ENCODE data around the gene POMT2.
"Not testable (repeated sequence)": the region's sequence is repeated elsewhere in the genome, so short reads cannot be mapped to it uniquely, and the experiment has no call there.

The POMT2 gene, protein sequence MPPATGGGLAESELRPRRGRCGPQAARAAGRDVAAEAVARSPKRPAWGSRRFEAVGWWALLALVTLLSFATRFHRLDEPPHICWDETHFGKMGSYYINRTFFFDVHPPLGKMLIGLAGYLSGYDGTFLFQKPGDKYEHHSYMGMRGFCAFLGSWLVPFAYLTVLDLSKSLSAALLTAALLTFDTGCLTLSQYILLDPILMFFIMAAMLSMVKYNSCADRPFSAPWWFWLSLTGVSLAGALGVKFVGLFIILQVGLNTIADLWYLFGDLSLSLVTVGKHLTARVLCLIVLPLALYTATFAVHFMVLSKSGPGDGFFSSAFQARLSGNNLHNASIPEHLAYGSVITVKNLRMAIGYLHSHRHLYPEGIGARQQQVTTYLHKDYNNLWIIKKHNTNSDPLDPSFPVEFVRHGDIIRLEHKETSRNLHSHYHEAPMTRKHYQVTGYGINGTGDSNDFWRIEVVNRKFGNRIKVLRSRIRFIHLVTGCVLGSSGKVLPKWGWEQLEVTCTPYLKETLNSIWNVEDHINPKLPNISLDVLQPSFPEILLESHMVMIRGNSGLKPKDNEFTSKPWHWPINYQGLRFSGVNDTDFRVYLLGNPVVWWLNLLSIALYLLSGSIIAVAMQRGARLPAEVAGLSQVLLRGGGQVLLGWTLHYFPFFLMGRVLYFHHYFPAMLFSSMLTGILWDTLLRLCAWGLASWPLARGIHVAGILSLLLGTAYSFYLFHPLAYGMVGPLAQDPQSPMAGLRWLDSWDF

DNA sequence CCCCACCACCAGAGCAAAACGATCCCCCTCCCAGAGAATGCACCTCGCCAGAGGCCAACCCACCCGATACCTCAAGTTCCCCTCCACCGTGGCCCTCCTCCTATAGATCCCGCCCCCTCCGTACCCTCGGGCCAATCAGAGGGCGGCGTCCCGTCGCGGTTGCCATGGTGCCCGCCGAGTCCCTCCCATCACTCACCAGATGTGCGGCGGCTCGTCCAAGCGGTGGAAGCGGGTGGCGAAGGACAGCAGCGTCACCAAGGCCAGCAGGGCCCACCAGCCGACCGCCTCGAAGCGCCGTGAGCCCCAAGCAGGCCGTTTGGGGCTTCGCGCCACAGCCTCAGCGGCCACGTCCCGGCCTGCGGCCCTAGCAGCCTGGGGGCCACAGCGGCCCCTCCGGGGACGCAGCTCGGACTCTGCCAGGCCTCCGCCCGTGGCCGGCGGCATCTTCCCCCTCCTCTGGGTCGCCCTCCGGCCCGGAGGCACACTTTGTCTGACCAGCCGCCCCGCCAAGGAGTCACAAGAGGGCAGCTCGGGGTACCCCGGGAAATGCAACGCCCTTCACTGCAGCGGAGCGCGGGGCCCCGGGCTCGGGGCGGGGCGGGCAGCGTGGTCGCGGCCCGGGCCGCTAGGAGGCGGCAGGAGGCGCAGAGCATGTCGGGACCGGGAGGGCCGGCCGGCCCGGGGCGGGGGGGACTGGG, at the start of gene POMT2:
TSS of gene POMT2 (minus strand) at position 646 of the 698 bp plus-strand sequence. CDS start at position 444, 202 bp downstream.
- peak; percentile 84 for DNase-seq (ENCODE audit: low read depth)

DNA sequence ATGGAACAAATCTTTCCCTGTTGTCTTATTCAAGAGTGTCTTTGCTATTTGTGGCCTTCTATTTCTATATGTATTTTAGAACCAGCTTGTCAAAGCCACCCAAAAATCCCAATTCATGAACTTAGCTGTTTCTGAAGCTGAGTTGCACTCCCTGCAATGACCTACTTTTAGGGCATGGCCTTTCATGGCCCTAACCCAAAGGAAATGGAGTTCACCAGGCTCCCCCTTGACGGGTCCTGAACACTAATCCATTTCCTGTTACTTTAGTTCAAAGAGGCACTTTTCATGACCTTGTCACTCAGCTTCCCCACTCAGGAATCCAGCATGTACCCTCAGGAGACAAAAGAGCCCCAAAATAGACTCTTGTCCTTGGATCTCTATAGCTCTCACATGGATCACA, 48.6 kb upstream of the POMT2 start:
- DNase-seq (ENCODE audit: low read depth) = no peak

DNA sequence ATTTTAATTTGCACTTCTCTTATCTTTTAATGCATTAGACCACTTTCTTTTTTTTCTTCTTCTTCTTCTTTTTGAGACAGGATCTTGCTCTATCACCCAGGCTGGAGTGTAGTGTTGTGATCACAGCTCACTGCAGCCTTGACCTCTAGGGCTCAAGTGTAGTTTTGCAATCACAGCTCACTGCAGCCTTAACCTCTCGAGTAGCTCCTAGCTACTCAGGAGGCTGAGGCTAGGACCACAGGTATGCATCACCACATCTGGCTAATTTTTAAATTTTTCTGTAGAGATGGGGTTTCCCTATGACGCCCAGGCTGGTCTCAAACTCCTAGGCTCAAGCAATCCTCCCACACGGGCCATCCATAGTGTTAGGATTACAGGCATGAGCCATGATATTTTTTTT, 43.5 kb upstream of the POMT2 start:
- DNase-seq (ENCODE audit: low read depth) = no peak

DNA sequence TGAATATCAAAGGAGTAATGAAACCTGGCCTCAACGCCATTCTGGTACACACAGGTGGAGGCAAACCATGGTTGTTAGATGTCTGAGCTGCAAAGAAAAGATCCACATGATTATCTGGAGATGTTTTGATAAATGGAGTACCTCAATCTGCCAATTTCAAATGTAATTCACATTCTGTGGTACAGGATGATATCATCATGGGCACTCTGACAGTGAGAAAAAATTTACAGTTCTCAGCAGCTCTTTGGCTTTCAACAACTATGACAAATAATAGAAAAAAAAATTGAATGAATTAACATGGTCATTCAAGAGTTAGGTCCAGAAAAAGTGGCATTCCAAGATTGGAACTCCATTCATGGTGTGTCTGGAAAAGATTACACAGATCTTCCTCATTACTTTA, 38.9 kb upstream of the POMT2 start:
- DNase-seq (ENCODE audit: low read depth) = no peak

DNA sequence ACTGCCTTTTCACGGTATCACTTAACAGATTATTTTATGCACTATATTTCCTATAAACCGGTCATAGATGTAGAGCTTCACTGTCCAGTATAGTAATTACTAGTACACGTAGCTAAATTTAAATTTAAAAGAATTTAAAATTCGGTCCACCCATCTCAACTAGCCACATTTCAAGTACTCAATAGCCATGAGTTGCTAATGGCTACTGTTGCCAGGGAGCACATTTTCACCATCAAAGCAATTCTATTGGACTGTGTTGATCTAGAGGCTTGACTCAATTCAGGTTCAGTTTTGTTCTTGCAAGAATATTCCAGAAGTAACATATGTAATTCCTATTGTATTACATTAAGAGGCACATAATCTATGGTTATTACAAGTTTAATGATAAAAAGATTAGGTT, 36.2 kb upstream of the POMT2 start:
- DNase-seq (ENCODE audit: low read depth) = no peak

DNA sequence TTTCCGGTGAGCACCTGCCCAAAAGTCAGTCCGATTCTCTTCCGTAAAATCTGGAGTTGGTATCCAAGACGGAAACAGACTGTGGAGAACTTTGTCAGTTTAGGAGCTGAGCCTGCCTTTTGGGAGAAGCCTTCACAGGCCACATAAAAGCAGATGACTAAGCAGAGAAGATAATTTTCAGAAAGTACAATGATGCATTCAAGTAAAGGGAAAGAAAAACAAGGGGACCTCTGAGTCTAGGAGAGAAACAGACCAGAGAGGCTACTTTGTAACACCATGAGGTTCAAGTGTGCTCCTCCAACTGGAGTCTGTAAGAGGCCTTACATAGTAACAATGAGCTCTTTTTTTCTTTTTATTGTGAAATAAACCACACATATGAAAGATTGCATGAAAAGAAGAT, 35.1 kb upstream of the POMT2 start:
- DNase-seq (ENCODE audit: low read depth) = no peak

DNA sequence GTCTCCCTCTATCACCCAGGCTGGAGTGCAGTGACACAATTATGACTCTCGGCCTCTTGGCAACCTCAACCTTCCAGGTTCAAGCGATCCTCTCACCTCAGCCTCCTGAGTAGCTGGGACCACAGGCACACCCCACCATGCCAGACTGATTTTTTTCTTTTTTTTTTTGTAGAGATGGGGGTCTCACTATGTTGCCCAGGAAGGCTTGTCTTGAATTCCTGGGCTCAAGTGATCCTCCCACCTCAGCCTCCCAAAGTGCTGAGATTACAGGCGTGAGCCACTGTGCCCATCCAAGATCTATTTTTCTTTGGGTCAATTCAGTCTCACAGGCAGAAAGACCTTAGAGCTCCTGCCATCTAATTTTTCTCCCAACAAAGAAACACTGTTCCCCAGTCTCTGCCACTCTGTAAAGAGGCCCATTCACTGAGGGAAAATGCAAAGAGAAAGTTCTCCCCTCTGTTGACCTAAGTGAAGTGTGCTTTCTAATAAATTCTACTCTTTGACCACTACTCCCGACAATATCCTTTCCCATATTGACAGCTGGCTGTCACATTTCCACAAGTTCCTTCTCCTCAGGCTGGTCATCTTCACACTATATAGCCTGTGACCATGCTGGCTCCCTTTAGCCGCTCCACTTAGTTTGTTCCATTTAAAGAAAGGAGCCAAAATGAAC, 32.9 kb upstream of the POMT2 start:
- DNase-seq (ENCODE audit: low read depth) = no peak

DNA sequence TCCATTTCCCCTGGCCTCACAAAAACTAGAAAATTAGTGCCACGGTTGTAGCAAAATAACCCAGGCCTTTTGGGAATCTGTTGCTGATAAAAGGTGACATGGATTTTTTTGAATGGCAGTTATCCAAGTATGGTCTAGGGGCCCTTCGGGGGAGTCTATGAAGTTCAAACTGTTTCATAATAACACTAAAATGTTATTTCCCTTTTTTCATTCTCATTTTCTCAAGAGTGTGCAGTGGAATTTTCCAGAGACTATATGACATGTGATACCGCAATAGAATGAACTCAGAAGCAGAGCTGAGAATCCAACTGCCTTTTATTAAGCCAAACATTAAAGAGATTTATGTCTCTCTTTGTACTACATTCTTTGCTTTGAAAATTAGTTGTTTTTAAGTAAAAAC, 27.1 kb upstream of the POMT2 start:
- DNase-seq (ENCODE audit: low read depth) = no peak

DNA sequence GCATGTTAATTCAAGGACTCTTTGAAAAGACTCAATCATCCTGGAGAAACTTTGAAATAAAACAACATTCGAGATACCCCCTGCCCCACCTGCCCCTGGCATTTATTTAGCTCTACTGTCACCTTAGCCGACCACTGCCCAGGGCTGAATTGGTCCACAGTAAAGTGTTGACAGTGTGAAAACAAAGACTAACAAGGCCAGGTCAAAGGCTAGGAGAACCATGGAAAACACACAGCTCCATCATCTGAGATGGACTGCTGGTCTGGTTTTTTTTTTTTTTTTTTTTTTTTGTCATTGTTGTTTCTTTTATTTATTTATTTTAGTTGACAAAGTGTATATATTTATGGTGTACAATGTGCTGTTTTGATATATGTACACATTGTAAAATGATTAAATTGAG, 25.8 kb upstream of the POMT2 start:
- DNase-seq (ENCODE audit: low read depth) = no peak

DNA sequence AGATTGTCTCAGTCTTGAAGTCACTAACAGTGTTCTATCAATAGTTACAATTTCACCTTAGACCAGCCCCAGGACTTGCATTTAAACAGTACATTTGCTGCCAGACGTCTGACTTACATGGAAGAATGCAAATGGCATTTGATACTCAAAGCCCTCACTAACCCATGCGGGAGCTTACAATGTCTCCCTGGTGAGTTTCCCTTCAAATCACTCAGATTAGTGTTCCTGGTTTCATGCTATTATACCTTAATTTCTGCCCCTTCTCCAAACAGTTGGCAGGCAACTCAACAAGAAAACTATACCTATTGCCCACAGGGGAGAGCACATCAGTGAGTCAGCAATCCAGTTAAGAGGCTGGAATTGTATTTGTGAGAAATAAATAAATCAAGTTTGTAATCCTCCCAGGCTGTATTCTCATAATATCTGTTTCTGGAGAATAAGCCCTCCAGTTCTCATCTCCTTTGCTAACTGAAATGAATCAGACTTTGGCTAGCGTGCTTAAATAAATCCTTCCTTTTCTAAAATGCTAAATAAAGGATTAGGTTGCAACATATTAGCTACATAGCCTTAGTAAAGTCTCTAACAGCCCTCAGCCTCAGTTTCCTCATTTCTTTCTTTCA, 23.8 kb upstream of the POMT2 start:
- no peak for DNase-seq (ENCODE audit: low read depth)

DNA sequence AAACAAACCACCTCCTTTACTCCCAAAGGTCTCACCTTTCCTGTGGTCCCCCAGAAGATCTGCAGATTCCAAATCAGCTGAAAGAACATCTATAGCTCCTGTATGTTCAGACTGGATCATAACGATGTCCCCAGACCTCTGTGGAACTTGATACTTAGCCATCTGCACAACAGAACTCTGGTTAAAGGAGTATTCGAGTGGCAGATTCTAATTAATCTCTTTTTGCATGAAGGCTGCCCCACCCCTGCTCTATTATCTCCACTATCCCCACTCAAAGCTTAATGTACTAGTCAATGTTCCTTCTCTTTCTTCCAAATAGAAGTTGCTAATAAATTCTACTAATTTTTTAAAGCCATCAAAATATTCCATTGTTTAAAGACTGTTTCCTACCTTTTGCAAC, 23.0 kb upstream of the POMT2 start:
- DNase-seq (ENCODE audit: low read depth) = no peak

DNA sequence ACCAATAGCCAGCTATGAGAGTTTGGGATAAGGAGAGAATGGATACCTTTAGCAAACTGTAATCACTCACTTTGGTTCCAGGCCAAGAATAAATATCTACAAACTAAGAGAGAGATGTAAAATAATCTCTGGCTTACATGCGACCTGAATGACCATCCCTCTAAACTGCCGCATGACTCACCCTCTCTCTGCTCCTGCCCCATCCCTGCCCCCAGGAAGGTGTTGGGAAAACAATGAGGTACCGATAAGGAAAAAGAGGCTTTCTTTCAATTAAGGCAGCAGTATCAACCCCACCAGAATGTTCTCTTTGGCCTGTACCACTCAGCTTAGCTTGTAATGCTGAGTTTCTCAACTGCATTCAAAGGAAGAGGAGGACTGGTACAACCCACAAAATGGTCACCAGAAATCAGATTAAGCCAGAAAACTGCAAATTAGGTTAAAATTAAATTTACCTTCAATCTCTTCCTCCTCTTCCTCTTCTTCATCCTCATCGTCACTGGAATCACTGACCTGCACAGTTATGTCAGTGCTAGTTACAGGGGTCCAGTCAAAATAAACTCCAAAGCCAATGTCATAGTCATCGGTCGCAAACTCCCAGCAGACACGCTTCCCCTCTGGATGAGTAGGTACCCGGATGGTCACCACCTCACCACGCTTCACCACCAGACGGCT, 22.2 kb upstream of the POMT2 start:
- DNase-seq (ENCODE audit: low read depth) = no peak

DNA sequence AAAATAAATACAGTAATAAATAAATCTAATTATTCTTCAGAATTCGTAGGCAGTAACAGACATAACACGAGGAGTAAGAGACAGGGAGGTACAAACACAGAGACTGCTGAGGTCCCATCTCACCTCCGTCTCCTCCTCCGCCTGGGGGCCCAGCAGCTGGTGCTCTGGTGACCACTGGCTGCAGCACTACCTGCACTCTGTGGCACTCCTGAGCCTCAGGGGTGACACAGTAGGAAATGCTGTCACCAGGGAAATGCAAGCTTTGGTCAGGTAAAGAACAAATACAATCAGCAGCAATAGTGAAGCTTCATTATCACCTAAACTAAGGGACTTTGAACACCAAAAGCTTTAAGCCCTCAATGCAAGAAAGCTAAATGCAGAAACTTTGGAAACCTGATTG, 19.7 kb upstream of the POMT2 start:
- no peak for DNase-seq (ENCODE audit: low read depth)

DNA sequence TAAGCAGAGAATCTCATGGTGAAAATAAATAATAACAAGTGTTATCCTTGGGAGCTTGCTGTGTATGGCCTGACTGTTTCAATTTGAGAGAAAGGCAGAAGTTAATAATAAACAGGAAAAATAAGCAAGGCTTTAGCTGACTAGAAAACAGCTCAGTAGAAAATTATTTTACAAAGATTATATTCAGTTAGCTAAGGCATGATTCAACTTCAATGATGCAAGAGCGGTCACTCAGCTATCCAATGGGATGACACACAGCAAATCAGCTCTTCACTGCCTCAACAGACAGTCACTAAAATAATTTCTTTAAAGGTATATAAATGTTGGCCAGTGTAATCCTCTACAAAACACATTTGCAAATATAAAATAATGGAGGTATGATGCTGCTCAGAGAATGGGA, 18.7 kb upstream of the POMT2 start:
- DNase-seq (ENCODE audit: low read depth) = no peak

DNA sequence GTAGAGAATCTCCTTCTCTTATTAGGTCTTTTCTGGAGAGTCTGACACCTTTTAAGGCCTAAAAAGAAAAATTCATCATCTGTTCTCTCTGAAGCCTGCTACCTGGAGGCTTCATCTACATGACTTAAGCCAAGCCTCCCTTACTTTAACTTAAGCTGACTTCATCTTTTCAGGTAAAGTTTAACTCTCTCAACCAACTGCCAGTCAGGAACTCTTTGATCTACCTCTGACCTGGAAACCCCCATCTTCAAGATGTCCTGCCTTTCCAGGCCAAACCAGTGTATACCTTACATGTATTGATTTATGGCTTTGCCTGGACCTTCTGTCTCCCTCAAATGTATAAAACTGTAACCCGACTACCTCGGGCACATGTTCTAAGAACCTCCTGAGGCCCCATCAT, 17.6 kb upstream of the POMT2 start:
- no peak for DNase-seq (ENCODE audit: low read depth)

DNA sequence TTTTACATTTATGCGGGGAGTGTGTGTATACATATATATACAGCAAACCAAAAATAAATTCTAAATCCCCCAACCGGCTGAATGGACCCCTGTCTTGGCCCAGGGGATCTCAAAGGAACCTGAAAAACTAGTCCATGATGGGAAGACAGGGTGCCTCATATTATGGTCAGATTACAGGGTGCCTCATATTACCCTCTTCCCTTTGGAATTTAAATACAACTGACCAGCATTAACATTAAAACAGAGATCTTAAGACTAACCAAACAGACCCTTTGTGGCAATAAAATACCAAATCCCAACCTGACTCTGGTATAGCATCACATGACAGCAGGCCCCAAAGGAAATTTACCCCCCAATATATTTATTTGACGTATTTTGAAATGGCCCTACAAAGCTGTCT, 17.2 kb upstream of the POMT2 start:
- DNase-seq (ENCODE audit: low read depth) = no peak

DNA sequence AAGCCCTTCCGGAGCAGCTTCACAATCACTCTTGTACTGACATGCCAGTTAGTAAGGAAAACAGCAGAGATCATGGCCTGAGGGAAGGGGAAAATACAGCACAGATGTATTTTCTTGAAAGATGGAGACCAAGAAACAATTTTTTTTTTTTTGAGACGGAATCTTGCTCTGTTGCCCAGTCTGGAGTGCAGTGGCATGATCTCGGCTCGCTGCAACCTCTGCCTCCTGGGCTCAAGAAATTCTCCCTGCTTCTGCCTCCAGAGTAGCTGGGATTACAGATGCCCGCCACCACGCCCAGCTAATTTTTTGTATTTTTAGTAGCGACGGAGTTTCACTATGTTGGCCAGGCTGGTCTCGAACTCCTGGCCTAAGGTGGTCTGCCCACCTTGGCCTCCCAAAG, 16.6 kb upstream of the POMT2 start:
- DNase-seq (ENCODE audit: low read depth) = not testable (repeated sequence)

DNA sequence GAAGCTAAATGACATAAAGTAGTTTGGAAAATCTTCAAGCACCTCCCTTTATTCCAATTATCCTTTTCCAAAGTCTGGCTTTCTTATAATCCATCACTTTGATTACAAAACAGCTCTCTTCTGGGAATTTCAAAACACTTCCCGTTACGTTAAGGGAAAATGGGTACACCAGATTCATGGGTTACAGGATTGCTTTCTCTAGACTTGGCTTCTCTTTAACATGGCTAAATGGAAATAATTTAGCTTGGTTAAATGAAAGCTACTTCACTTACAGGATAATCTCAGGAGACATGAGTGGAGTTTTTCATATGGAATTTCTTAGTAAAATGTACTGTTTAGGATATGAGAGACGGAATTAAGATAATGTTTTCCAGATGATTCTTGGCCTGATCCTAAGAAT, 14.9 kb upstream of the POMT2 start:
- DNase-seq (ENCODE audit: low read depth) = no peak

DNA sequence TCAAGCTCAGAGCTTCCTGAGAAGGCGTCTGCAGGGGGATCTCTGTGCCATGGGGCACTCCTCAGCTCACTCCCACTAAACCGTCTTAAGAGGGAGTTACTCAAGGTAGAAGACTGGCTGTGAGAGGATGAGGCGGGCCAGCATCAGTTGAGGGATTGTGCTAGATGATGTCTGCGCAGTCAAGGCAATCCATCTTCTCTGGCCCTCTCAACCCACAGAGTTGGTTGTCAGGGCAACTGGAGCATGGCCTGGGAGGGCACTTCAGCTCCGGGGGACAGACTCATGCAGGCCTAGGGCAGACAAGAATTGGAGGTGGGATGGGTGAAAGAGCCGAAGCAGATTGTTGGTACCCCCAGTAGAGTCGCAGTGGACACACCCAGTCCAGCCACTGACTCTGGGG, 9.2 kb upstream of the POMT2 start:
- no peak for DNase-seq (ENCODE audit: low read depth)

DNA sequence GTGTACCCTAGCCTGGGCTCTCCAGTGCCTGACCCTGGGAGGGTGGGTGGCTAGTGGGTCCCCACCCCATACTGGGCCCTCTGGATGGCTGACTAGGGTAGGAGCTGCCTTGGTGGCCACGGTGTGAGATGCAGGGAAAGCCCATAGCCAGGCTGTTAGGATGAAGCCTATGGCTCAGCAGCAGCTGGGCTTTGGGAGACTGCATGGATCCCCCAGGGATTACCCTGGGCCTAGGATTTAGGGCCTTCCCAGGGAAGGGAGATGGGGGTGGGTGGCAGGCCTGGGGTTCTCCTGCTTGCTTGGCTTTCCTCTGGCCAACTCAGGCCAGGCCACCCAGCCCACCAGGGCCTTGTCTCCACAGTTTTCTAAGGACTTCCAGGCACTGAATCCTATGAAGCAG, 6.4 kb upstream of the POMT2 start:
- DNase-seq (ENCODE audit: low read depth) = no peak

DNA sequence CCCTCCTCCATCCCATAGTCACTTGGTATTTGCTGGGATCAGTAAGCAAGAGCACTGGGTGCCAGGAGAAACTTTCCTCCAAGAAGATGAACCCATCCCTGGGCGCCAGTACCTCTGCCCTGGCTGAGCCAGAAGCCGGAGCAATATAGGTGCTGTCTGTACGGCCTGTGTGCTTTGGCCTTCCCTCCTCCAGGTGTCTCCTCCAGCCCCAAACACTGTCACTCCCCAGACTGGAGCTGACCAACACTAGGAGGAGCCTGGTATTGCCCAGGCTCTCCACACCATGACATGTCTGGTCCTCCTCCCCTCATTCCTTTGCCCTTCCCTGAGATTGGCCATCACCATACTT, 5.0 kb upstream of the POMT2 start:
- DNase-seq (ENCODE audit: low read depth) = no peak
